MV-4-11 (cell line): Measurements from ENCODE around the gene ERVFRD-1.

Experiments used
- DNase-seq: peaks from one replicate; lab custom pipeline; 2025; lab: John Stamatoyannopoulos, UW

ERVFRD-1 gene, protein sequence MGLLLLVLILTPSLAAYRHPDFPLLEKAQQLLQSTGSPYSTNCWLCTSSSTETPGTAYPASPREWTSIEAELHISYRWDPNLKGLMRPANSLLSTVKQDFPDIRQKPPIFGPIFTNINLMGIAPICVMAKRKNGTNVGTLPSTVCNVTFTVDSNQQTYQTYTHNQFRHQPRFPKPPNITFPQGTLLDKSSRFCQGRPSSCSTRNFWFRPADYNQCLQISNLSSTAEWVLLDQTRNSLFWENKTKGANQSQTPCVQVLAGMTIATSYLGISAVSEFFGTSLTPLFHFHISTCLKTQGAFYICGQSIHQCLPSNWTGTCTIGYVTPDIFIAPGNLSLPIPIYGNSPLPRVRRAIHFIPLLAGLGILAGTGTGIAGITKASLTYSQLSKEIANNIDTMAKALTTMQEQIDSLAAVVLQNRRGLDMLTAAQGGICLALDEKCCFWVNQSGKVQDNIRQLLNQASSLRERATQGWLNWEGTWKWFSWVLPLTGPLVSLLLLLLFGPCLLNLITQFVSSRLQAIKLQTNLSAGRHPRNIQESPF

DNA sequence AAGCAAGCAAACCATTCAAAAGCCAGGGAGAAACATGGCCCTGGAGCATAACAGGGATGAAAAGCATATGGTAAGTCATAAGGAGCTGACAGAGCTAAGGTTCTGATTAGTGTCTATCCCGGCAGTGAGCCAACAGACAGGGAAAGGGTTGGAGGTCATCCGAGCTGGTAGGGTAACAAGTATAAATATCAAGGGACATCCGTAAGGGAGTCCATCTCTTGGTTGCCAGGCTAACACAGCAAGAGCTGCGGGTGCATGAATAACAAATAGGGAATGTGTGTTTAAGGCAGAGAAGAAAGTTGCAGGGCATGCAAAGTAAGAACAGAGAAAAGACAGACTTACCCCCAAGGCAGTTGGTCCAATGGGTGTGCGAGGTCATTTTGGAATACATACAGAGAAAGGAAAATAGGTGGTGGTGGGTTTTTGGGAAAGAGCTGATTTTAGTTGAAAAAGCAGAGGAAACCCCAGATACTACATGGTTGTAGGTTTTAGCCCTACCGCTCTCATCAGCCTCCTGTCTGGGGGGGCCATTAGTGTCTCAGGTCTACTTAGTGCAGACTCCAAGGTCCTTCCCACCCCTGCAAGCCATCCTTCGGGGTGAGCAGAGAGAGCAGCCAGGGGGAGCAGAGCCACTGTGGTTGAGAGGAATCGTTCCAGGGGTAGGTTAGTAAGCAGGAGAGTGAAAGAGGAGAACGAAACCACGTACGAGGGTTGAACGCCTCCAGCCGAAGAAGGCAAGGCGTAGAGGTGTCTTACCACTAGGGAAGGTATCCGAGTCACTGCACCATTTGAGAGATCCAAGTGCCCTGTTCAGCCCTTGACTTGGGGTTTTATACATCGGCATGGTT, at the start of gene ERVFRD-1:
ERVFRD-1 (minus strand) TSS at position 805 of the 848 bp plus-strand sequence. CDS start 6,415 bp downstream, outside the sequence.
- no peak for DNase-seq

DNA sequence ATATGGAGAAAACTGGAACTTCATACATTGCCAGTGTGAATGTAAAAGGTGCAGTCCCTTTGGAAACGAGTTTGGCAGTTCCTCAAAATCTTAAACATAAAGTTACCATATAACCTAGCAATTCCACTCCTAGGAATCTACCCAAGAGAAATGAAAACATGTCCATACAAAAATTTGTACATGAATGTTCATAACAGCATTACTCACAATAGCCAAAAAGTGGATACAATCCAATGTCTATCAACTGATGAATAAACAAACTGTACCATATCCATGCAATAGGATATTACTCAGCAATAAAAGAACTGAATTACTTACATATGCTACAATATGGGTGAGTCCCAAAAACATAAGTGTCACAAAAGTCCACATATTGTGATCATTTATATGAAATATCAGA, 48.7 kb upstream of the ERVFRD-1 start:
- DNase-seq: no peak

DNA sequence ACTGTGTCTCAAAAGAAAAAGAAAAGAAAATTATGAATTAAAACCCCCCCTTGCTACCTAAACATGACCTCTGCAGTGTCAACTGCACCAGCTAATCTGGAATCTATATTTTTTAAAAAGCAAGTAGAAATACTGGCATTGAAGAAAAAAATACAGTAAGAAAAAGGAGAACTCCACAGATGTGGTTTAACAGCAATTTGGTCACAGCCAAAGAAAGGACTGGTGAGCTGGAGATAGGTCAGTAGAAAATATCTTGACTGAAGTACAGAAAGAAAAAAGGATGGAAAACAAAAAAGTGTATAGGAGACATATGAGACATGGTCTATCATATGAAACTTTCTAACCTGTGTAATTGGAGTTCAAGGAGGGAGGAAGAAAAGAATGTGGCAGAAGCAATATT, 44.1 kb upstream of the ERVFRD-1 start:
- DNase-seq: peak; percentile 29

DNA sequence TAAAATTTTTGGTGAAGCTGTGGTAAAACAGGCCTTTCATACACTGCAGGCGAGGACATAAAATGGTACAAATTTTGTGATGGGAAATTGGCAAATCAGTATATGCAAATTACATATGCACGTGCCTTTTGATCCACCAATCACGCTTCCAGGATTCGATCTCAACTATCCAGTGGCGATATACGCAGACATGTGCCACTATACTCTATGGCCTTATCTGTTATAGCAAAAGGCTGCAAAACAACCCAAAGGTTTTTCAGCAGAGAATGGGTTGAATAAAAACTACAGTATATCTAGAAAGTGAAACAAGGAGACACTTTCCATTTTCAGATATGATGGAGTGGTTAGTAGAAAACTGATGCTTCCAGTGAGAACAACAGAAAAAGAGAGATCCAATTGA, 41.9 kb upstream of the ERVFRD-1 start:
- no peak for DNase-seq

DNA sequence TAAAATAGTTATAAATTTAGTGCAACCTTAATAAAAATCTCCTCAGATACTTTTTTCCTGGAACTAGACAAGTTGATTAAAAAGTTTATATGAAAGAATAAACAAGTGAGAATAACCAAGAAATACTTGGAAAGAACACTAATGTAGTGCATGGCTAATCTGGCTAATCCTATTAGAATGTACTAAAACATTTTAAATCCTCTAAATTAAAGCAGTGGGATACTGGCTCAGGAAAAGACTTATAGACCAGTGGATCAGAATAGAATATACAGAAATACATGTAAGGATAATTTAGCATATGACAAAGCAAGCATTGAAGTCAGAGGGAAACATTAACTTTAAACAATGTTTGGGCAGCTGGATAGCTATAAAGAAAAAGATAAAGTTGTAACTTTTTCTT, 41.1 kb upstream of the ERVFRD-1 start:
- no peak for DNase-seq

DNA sequence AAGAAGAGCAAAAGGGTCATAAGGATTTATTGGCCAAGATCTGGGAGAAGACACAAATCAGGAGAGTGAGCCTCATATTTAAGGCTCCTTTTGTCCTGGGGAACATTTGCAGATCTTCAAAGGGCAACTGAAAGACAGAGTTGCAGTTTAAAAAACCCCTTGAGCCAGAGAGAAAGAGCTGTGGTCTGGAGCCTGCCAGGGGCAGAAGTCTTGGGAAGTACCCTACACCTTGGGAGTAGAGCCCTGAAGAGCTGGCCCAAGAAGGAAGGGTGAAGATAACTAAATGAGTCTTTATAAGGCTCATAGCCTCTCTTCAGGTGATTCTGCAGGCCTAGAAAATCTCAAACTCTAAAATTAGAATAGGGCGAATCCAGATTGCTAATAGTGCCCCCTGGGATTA, 40.0 kb upstream of the ERVFRD-1 start:
- no peak for DNase-seq

DNA sequence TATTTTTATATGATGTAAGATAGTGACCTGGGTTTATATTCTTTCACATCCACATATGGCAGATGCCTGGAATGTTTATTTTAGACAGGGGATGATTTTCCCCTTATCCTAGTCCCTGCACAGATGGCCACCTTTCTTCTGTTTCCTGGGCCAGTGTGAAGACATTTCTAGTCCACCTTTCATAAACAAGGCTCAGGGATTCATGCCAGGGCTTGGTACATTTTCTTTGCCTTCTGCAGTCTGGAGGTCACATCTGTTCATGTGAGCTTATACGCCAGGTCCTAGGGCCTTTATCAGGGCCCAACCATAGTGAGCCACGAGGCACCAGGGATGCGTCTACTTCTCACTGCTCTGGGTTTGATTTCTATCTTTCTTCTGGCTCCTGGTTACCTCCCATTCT, 38.0 kb upstream of the ERVFRD-1 start:
- DNase-seq: no peak

DNA sequence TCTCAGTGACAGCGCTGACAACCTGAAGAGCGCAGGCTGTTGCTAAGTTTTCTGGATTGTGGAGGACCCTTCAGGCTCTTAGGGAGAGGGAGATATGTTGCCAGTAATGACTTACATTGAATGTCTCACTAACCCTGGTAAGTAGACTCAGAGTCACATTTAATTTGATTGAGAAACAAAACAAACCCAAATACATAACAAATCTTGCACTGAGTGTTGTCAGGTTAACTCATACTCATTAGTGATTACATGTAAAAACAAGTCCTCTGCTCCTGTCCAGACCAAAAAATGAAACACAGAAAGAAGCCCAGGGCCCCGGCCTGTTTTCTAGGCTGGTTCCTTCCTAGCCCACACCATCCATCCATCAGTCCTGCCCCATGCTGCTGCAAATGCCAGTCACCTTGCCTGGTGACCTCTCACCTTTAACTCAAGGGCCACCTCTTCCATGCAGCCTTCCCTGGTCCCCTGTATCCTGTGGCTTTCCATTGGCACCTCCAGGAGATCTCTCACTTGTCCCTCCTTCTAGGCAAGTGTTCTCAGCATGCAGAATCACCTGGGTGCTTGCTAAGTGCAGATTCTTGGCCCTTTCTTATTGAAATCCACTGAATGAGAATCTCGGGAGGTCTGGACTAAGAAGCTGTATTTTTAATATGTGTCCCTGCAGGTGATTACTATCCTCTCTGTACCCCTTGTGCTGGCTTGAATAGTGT, 34.7 kb upstream of the ERVFRD-1 start:
- DNase-seq: no peak

DNA sequence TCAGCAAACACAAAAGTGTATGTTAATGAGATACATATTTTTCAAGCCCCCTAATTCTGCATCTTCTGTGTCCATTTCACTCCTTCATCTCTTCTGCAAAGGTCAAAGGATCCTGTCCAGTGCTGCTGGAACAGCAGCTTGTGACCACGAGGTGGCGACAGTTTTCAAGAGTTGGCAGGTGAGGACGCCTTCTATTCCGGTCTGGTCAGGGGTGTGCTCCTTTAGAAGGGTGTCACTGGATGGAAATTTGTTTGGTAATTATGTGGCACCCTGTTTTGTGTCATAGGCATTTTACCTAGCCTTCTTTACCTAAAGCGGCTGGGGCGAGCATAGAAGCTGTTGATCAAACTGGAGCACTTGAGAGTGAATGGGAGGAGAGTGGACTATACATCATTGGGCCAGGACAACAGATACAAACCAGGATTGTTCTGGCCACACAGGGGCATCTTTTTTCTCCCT, 32.9 kb upstream of the ERVFRD-1 start:
- DNase-seq: peak; percentile 60

DNA sequence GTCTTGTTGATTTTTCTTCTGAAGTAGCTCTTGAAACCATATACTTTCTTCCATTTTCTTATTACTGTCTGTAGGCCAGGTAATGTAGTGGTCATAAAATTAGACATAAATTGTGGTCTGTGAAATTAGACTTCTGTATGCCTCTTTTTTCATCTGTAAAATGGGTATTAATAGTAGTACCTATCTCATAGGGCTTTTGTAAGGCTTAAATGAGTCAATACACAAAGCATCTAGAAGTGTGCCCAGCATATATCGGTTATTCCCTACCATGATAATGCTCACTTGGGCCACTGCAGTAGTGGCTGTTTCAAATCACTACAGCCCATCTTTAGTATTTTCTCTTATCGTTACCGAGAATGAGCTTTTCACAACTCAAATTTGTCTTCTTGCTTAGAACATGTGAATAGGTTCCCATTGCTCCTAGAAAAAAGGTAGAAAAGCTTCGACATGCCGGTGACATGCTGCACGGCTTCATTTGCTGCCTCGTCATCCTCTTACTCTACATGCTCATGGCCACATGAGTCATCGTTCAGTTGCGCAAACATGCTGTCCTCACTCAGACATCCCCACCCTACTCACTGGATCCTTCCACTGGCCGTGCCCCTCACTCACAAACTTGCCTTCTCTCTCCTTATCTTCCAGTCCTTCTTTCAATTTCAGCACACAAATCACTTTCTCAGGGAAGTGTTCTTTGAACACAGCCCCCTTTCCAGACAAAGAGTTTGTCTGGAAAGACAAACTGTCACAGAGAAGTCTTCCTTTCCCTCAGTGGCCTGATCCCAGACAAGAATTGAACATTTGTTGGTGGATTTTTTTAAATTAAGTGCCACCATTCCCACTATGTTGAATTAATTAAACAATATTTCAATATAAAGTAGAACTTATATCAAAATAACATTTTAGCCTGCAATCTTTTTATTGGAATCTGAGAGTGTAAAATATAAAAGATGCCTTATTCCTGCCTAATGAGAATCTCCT, 32.2 kb upstream of the ERVFRD-1 start:
- peak; percentile 83 for DNase-seq

DNA sequence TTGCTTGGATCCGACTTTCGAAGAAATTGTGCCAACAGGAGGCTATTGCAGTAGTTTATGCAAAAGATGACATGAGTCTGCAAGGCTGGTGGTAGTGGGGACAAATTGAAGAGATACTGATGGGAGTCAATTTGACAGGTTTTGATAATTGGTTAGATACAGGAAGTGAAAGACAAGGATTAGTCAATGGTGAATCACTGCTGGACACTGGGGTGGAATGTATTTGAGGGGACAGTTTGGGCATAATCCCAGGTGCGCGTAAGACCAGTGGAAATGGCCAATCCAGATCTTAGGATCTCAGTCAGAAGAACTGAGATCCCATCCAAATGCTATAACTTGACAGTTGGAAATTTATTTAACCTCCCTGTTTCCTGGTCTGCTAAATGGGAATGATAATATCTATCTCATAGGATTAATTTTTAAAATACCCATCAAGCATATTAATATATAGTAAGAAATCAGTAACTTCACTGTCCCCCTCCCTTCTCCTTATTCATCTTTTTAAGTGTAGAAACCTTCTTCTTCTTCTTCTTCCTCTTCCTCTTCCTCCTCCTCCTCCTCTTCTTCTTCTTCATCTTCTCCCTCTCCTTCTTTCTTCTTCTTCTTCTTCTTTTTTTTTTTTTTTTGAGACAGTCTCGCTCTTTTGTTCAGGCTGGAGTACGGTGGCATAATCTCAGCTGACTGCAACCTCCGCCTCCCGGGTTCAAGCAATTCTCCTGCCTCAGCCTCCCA, 30.9 kb upstream of the ERVFRD-1 start:
- no peak for DNase-seq

DNA sequence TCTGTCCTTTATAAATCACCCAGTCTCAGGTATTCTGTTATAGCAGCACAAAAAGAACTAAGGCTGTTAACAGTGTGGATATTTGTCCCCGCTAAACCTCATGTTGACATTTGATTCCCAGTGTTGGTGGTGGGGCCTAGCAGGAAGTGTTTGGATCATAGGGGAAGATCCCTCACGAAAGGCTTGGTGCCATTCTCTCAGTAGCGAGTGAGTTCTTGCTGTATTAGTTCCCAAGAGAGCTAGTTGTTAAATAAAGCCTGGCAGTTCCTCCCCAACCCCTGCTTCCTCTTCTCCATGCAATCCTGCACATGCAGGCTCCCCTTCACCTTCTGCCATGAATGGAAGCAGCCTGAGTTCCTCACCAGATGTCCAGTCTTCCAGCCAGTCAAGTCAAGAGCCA, 29.8 kb upstream of the ERVFRD-1 start:
- peak; percentile 8 for DNase-seq

DNA sequence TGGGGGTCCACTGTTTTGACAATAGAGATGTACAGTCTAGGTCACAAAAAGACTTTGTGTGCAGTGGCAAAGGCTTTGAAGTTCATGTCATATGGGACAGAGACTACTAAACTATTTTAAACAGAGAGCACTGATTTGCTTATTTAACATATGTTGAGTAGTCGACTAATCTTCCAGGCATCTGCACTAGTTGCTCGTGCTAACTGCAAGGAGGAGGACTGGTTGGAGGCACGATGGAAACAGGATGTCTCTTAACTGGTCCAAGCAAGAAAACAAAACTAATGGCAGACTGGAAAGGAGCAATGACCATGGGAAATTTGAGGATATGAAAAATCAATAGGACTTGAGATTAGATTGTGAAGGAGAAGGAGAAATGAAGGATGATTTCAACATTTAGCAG, 28.5 kb upstream of the ERVFRD-1 start:
- DNase-seq: no peak

DNA sequence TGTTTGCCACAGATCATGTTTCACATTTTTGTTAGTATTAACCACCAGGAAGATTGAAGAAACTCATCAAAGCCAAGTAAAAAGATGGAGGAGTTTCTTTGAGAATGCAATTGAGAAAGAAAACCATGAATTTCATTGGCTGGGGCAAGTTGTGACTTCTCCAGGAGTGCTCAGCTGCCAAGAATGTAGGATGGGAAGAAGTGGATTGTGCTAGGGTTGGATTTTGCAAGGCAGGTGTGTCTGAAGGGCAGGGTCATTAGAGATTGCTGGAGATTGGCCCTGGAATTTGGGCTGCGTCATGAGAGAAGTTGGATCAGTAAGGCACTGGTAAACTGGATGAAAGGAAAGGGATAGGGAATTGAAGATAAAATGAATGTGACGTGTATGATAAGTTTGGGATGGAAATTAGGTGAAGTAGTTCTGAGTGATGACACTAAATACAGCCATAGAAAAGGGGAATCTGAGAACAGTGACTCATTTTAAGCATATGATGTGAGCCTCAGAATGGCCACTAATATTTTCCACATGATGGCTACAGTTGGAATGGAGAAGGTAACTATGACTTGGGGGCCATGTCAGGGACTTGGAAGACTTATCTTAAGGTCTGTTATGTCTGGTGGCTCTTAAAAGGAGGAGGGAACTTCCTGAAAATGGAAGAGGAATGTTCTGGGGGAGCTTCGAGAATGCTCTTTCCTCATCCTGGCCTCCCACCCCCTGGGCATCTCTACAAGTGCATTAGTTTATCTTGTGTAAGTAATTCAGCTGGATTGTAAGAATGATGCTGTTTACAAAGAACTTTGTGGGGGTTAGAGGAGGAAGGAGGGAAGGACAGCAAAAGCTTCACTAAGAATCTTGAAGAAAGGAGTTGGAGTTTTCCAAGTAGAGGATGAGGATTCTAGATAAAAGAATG, 27.8 kb upstream of the ERVFRD-1 start:
- peak; percentile 29 for DNase-seq

DNA sequence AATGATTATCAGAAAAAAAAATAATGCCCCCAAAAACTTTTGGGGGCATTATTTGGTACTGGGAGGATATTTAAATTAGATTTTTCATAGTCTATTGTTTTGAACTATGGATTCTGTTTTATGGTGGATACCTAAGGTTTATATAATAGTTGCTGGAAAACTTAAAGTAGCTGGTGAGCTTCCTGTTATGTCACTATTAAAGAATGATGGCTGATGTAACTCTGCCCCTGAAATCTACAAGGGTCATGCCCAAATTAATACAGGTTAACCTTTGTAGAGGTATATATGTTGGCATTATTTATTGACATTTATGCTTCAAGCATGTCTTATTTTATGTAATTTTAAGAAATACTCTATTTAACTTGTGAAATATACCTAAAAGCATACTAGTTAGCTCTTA, 25.3 kb upstream of the ERVFRD-1 start:
- DNase-seq: no peak

DNA sequence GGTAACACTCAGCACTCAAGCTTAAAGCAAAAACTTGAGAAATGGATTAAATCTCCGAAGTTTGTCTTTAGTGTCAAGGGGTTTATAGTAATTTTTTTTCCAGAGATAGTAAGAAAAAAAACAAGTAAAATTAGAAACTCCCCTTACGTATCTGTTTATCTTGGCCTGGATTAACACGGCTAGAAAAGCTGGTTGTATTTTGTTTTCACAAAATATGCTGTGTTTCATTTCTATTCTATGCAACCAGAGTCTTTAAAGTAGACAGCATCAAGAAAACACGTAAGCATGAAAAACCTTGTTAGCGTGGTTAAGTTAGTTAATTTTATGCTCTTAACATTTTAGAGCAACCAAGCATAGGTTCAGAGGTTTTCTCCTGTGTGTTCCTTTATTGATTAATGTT, 21.8 kb upstream of the ERVFRD-1 start:
- DNase-seq: no peak

DNA sequence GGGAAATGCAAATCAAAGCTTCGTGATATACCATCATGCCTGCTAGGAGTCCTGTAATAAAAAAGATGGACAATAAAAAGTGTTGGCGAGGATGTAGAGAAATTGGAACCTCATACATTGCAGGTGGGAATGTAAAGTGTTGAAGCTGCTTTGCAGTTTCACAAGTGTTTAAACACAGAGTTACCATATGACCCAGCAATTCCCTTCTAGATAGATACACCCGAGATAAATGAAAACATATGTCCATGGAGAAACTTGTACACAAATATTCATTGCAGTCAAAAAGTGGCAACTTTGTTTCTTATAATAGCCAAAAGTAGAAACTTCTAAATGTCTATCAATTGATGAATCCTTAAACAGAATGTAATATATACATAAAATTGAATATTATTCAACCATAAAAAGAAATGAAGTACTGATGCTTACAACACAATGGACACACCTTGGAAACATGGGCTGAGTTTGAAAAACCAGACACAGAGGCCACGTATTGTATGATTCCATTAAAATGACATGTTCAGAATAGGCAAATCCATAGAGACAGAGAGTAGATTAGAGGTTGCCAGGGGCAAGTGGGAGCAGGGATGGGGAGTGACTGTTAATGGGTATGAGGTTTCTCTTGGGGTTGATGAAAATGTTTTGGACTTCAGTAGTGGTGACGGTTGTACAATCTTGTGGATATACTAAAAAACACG, 20.8 kb upstream of the ERVFRD-1 start:
- no peak for DNase-seq

DNA sequence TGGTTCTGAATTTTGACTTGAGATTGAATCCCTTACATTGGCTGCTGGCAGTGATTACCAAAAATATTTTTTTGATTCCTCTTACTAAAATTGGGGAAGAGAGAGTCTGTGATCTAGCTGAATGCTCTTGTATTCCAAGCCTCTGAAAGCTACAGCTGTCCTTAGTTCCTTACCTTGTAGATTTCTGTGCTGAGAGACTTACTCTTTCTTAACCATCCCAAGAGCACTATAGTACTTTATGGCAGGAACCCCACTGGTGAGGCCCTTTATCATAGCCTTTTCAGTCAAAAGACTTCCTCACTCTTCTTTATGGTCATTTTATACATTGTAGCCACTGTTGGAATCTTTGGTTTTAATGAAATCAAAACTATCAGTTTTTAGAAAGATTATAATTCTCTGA, 19.1 kb upstream of the ERVFRD-1 start:
- no peak for DNase-seq
